ENCODE measurements around the gene RNASE7.

The RNASE7 gene

DNA sequence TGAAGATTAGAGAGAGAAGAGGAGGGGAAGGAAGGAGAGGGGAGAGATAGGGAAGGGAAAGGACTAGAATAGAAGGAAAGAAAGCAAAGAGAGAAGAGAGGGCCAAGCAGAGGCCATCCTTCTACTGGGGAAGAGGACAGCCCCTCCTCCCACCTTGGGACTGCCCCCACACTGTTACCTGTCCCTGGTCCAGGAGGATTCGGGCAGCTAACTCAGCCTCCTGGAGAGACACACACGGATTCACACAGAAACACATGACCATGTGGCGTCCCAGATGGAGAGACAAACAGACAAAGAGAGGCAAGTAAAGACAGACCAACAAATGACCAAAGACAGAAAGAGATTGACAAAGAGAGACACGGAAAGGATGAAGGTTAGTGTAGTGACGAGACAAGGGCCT, 19.5 kb upstream of the RNASE7 start:
- no peak for DNase-seq (ENCODE audit: low read depth in 2 of 2)
- TF ChIP-seq, protein P1, sequence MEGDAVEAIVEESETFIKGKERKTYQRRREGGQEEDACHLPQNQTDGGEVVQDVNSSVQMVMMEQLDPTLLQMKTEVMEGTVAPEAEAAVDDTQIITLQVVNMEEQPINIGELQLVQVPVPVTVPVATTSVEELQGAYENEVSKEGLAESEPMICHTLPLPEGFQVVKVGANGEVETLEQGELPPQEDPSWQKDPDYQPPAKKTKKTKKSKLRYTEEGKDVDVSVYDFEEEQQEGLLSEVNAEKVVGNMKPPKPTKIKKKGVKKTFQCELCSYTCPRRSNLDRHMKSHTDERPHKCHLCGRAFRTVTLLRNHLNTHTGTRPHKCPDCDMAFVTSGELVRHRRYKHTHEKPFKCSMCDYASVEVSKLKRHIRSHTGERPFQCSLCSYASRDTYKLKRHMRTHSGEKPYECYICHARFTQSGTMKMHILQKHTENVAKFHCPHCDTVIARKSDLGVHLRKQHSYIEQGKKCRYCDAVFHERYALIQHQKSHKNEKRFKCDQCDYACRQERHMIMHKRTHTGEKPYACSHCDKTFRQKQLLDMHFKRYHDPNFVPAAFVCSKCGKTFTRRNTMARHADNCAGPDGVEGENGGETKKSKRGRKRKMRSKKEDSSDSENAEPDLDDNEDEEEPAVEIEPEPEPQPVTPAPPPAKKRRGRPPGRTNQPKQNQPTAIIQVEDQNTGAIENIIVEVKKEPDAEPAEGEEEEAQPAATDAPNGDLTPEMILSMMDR (IDR thresholded peaks at IDR 0.05; ENCODE audit: low read depth, low read length): no peak
- no peak overlapping the region for H3K4me3 ChIP-seq (replicated peaks in 1 of 2; ENCODE audit: low read depth in 2 of 2, low read length in 2 of 2)

DNA sequence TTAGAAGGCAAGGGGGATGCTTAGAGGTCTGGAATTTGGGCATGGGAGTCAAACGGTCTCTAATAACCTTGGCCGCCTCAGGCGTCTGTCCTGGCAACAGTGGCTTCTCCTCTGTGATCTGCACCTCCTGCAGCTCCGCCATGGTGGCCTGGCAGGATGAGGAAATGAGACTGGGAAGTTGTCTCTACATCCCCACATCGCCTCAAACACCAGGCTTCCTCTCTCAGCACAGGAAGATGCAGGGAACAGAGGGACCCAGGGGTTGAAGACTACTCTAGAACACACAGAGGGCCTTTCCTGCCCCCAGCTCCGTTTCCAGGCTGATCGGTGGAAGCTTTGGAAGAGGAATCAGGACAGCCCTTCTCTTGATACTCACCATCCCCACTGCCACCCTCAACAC, 19.0 kb upstream of the RNASE7 start:
- no peak for DNase-seq (ENCODE audit: low read depth in 2 of 2)
- H3K4me3 ChIP-seq (replicated peaks in 1 of 2; ENCODE audit: low read depth in 2 of 2, low read length in 2 of 2): no peak overlapping the region
- TF ChIP-seq, protein P1 (IDR thresholded peaks at IDR 0.05; ENCODE audit: low read depth, low read length): no peak

DNA sequence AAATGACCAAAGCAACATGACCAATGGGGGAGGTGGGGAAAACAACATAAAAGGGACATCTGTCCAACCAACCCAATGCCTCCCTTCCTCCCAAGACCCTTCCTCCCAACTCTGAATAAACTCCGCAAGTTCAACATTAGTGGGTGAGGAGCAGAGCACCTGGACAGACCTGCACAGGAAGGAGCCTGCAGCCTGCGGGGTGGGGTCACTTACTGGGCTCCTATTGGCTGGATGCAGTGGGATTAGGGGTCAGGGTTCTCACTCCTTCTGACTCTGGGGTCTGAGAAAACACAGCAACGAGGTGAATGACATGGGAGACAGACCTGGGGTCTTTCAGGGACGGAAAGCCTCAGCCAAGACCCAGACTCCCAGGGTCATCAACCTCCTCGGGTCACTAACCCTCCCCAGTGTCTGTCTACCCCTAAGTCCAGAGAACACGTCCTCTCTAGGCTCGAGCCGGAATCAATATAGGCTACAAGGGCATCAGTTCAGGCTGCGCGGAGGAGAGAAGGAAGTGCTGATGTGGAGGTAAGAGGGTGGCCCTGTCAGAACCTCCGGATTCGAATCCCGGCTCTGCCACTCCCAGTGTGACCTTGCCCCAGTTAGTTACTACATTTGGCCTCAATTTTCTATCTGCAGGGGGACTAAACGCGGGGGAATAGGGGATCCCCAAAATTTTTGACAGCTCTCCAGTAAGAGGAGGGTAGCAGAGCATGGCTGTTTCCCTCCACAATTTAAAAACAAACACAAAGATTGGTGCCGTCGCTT, 18.2 kb upstream of the RNASE7 start:
- TF ChIP-seq, protein P1 (IDR thresholded peaks at IDR 0.05; ENCODE audit: low read depth, low read length): no peak
- H3K4me3 ChIP-seq (replicated peaks in 1 of 2; ENCODE audit: low read depth in 2 of 2, low read length in 2 of 2): peak overlapping the region in 1 of 2 donors; percentile 69

GRCh38 chr14:21024585-21025370, 17.4 kb upstream of the RNASE7 start, which contains the start of gene NDRG2:
NDRG2 (minus strand) TSS chr14:21025061; CDS start chr14:21023315, 1,746 bp downstream.
- H3K4me3 ChIP-seq (replicated peaks in 1 of 2; ENCODE audit: low read depth in 2 of 2, low read length in 2 of 2): peak within 1 kb of the TSS; percentile 30 to 69
- peak in 1 of 2 donors; percentile 63 for DNase-seq (ENCODE audit: low read depth in 2 of 2)

More for the DNA sequence above, 18.2 kb upstream of the RNASE7 start:
- no peak for DNase-seq (ENCODE audit: low read depth in 2 of 2)

GRCh38 chr14:21025371-21026273, 16.5 kb upstream of the RNASE7 start:
- peak overlapping the region; percentile 21 to 69 for H3K4me3 ChIP-seq (replicated peaks in 1 of 2; ENCODE audit: low read depth in 2 of 2, low read length in 2 of 2)
- DNase-seq (ENCODE audit: low read depth in 2 of 2): peak in 1 of 2 donors; percentile 36
- TF ChIP-seq, protein P1 (IDR thresholded peaks at IDR 0.05; ENCODE audit: low read depth, low read length): no peak

More at GRCh38 chr14:21024585-21025370, 17.4 kb upstream of the RNASE7 start, which contains the start of gene NDRG2:
- TF ChIP-seq, protein P1 (IDR thresholded peaks at IDR 0.05; ENCODE audit: low read depth, low read length): no peak
